Skeletal muscle cell (primary cell): ENCODE data around the gene SLFN14.
A peak's percentile ranks its signal among the peaks of the same experiment; 100 is the strongest.
"Not testable (repeated sequence)": the region's sequence is repeated elsewhere in the genome, so short reads cannot be mapped to it uniquely, and the experiment has no call there.

Experiments used
- DNase-seq: peaks from one replicate; pipeline ENCODE4 v3.0.0-alpha.2; 2010; ENCODE audit warnings: low read depth
- H3K4me3 ChIP-seq: 2 replicates; pipeline ENCODE4 v1.5.1; 2011; ENCODE audit warnings: low read depth, mild to moderate bottlenecking, control low read depth, low read length, moderate library complexity

Gene SLFN14

DNA sequence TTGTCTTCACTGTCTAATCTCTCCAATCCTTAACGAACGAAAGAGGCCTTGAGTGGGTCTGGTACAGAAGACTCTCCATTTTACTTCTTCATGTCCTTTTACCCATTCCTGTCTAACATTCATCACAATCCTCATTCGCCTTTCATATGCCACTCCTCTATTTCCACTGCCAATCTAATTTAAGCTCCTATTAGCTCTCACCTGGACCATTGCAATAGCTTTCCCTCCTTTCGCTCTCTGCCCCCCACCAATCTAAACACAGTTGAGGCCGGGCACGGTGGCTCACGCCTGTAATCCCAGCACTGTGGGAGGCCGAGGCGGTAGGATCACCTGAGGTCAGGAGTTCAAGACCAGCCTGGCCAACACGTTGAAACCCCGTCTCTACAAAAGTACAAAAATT lies 6.3 kb upstream of the SLFN14 start:
- no peak for DNase-seq
- peak overlapping the region; percentile 83 for H3K4me3 ChIP-seq

DNA sequence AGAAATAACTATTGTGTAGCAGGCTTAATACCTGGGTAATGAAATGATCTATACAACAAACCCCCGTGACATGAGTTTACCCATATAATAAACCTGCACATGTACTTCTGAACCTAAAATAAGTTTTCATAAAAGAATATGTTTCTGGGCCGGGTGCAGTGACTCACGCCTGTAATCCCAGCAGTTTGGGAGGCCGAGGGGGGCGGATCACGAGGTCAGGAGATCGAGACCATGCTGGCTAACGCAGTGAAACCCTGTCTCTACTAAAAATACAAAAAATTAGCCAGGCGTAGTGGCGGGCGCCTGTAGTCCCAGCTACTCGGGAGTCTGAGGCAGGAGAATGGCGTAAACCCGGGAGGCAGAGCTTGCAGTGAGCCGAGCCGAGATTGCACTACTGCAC lies 2.6 kb upstream of the SLFN14 start:
- DNase-seq, H3K4me3 ChIP-seq: not testable (repeated sequence)

DNA sequence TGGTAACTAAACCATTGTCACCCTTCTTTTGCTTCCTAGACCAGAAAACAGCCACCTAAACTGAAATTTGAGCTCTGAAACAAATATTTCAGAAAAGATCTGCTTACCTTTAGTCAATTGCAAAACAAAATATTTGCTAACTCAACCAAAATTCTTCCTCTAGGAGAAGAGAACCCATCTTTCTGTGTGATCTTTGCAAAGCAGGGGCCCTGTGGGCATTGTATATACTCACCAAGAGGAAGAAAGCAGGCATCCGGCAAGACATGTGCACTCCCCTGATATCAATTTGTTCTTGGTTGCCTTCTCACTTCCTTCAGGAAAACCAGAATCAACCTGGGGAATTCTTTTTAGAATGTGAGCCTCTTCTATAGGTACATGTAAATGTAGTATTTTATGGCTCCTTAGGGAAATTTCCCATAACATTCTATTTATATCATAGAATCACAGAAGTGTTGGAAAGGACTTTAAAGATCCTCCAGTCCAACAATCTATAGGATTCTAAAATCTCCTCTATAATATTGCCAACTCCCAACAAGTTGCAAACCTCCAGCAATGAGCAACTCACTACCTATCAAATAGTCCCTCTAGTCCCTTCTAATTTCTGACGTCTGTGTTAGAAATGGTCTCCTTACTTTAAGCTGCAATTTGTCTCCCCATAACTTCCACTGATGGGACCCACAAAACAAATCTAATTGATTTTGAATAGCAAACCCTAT lies 966 bp downstream of the SLFN14 start:
- DNase-seq, result no peak

DNA sequence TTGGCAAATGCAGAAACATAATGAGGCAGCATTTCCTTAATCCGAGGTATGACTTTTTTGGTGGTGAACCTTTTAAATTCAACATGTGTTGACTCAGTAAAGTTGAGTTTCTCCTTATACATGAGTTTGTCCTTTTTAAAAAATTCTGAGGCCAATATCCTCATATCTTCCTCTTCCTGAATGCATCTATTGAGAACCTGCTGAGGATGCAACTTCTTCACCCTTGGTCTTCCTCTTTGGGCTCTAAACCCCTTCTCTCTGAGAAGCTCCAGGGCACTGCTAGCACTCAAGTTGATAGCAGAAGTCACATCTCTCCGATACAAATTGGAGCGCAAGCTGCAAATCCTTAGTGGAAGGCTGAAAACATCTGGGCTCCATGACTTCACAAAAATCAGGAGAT lies 3.3 kb downstream of the SLFN14 start:
- no peak for DNase-seq
- no peak overlapping the region for H3K4me3 ChIP-seq

More for the DNA sequence above, 966 bp downstream of the SLFN14 start:
- H3K4me3 ChIP-seq, result no peak overlapping the region

DNA sequence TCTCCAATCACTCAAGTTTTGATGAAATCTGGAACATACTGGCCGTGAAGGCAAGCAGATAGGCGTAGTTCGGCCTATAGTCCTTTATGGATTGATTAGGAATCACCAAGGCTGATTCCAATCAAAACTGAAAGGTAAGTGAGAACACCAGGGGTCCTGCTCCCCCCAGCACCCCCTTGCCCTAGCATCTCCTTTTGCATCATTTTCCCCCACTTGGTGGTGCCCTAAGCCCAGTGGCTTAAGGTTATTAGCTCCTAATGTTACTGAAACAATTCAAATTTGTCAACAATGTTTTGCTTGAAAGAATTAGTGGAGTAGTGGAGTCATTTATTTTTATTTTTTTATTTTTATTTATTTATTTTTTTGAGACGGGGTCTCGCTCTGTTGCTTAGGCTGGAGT lies 4.9 kb downstream of the SLFN14 start:
- no peak overlapping the region for H3K4me3 ChIP-seq
- DNase-seq, result no peak

DNA sequence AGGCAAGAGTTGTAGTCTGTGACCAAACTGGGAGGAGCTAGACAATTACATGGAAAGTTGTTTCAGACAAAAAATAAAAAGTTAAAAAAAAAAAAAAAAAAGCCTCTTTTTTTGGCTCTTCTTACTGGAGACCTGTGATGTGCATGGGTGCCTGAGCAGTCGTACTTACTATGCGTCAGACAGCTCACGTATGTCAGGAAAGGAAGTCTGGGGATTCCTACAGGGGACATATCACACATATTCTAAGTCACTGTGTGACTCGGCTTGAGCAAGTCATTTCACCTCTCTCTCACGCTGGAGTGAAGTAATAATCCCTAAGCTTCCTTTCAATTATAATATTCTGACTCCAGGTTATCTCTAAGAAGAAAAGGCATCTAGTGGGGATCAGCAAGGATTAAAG lies 6.0 kb downstream of the SLFN14 start:
- no peak overlapping the region for H3K4me3 ChIP-seq
- DNase-seq, result no peak

DNA sequence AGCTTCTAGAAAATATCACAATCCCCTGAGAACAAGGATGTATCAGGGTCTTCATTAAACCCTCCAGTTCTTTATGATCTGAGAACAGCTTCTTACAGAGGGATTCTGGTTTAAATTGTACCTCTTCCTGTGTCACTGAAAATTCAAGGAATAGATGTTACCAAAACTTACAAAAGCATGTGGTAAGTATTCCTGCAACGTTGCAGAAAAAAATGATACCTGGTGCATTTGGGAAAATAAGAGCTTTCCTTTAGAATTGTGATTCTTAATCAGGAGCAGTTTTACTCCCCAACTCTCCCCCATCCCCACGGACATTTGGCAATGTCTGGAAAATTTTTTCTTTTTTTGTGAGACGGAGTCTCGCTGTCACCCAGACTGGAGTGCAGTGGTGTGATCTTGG lies 7.3 kb downstream of the SLFN14 start:
- DNase-seq, result no peak
- H3K4me3 ChIP-seq, result no peak overlapping the region

DNA sequence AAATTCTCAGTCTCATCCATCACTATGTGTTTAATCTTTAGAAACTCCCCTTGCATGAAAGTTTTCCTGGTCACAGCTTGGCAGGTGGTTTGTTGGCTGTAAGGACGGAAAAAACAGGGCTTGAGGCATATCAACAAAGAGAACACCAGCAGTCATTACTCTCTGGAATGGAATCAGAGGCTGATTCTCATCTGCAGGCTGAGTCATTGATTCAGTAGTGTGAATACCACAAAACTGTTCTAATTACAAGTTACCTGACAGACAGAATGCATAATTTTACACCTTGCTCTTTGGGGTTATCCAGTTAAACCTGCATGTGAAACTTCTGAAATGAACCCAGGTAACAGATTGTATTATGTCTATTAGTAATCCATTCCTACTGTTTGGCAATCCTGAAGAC lies 11.6 kb downstream of the SLFN14 start:
- no peak overlapping the region for H3K4me3 ChIP-seq
- DNase-seq, result no peak

DNA sequence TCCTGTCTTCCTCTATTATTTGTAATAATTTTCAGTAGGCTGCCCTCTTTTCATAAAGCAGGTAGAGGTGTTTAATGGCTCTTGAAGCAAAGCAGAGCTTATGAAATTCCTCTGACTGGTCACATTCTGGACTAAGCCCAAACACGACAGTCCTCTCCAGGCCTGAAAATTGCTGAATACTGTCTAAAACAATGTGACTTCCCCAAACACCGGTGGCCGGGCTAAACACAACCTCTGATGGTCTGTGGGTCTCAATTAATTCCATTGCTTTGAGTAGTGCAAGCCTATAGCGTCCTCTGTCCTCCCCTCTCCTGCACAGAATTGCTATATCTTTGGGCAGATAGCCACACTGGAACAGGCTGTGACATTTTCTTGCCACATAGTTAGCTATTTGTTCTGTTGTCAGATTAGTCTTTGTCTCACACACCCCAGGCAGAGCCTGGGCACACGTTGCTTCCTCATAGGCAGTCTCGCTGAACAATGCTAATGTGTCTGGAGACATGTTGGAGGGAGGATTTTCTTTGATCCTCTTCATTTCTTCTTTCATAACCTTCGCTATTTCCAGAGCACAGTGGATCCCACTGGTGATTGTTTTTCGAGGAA lies 12.3 kb downstream of the SLFN14 start:
- DNase-seq, result no peak
- H3K4me3 ChIP-seq, result no peak overlapping the region

DNA sequence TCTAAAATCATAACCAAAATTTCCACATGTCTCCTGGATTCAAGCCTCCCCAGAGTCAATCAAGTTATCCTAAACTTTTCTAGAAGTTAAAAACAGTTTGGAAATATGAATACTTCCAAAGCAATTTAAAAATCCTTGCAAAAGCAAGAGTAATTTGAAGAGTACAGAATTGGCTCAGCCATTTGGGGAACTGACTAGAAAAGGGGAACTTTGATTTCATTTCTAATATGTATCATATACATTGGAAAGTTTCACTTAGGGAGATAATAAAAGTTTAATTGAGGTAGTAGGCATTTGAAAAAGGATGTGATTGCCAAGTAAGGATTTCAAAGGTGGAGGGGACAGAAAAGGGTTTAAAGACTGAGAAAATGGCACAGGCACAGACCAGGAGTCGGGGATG lies 14.1 kb downstream of the SLFN14 start:
- no peak for DNase-seq
- no peak overlapping the region for H3K4me3 ChIP-seq

DNA sequence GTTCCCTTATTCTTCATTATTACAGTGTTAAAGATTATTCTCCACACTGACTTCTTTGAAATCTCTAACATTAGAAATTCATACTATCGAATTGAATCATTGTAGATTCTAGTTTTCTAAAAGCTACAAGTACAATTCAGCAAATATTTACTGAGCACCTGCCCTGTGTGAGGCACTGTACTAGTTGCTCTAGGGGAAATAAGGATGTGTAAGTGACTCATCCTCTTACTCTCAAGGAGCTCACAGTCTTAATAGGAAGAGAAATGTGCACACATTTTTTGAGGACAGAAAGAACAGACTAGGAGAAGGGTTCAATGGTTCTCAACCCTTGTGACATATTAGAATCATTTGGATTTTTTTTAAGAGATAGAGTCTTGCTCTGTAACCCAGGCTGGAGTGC lies 15.5 kb downstream of the SLFN14 start:
- DNase-seq, result no peak
- no peak overlapping the region for H3K4me3 ChIP-seq

DNA sequence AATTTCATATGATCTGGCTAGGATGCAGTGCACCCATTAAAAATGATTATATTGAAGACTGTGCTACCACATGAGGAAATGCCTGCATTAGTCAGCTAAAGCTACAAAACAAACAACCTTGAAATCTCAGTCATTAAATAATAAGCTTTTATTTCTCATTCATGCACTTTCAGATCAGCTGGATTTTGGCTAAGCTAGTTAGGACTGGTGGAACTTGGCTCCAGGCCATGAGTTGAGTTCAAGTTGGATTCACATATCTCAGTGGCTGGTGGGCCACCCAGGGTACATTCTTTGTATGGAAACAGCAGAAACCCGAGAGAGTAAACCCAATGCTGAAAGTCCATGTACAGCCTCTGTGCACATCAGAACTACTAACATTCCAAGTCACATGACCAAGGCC lies 16.8 kb downstream of the SLFN14 start:
- no peak overlapping the region for H3K4me3 ChIP-seq
- no peak for DNase-seq

DNA sequence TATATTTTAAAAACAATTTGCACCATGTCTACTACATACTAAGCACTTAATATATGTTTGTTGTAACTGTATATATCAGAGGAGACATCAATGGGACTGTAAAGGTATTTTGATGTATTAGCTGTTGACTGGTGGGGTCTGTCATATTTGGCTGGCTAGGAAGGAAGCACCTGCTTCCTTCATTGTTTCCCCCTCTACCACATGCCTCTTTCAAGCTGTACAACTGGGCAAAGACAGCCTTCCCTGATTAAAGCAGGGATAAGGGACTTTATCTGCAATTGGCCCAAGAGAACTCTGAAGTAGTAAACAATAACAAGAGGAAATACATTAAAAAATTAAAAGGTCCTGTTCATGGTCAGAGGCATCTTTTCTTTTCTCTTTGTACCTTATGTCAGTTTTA lies 17.6 kb downstream of the SLFN14 start:
- no peak overlapping the region for H3K4me3 ChIP-seq
- no peak for DNase-seq

DNA sequence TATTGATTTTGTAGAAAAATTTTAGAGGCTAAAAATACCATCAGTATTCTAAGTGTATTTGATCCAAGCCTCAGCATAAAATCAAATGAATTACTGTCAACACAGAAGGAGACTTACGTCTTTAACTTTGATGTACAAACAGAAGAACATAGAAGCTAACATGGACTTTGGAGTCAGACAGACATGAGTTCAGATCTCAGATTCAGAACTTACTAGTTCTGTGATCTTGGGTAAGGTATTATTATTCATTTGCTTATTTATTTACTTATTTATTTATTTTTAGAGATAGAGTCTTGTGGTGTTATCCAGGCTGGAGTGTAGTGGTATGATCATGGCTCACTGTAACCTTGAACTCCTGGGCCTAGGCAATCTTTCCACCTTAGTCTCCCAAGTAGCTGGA lies 19.2 kb downstream of the SLFN14 start:
- H3K4me3 ChIP-seq, result no peak overlapping the region
- no peak for DNase-seq

DNA sequence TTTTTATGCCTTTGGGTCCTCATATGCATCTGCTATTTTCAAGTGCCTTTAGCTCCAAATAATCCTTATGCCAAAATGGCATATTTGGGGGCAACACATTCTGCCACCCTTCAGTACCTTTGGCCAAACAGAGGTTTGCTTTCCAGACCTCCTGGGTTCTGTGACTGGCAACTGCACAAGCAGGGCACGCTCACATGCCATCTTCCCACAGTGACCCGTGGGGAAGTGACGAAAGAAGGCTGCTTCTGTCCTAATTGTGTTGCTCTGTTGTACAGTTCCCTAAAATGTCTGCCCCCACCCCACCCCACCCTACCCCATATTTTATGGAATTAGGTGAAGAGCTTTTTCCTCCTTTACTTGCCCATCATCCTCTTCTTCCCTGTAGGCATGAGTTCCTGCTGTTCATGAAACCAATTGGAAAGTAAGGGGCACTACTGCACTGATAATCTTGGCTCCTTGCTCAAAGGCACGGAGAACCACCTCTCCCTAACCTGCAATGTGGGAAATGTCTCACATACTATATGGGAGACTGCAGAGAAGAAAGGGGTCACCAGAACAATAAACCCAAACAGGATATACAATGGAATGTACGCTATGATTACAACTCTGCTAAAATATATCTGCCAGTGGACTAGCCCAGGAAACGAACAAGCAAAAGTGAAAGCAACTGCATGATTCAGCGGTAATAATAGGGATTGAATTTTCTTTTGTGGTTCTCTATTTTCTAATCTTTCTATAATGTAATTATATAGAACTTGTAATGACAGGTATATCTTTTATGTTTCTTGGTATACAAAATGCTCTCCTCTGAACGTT lies 19.8 kb downstream of the SLFN14 start:
- peak; percentile 18 for DNase-seq
- H3K4me3 ChIP-seq, result no peak overlapping the region

DNA sequence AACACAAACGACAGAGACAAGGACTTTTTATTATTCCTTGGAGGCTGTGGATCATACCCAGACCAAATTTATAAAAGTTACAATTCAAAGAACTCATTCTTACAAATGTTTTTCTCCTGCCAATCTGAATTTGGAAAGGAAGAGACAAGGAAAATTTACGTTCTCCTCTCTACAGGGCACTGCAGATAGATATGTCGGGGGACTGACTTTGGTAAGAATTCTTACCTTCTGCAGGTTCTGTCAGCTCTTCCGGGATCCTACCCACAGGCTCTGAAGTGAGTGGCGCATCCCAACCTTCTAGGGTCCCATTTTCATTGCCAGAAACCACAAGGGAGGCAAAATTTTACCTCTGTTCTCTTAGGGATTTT lies 21.0 kb downstream of the SLFN14 start:
- H3K4me3 ChIP-seq, result no peak overlapping the region

DNA sequence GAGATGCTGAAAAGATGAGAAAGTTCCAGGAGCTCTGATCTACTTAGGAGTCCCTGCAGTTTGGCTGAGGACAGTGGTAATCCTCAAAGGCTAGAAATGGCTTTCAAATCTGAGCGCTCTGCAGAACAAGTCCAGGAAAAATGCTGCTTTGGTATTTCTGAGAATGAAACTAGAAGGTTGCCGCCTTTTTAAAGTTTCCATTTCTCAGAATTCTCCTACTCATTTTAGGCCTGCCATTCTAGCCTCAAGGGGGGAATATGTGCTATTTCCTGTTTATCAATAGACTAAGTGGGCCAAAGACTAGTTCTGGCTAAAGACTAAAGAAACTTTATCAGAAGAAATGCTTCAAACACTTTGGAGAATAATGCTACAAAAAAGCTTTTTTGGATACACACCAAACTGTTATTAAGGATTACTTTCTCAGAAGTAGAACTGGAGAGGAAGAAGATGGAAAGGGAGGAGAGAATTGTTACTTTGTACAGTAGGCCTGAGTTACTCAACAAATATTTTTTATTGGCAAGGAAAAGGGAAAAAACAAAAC lies 22.9 kb downstream of the SLFN14 start, which contains the start of gene SLFN12L:
Gene SLFN12L, minus strand, starts transcription at position 78 of the 541 bp plus-strand sequence. CDS start 15,314 bp downstream, outside the sequence.
- no peak for DNase-seq
- H3K4me3 ChIP-seq, result no peak within 1 kb of the TSS

More for the DNA sequence above, 21.0 kb downstream of the SLFN14 start:
- DNase-seq, result no peak

DNA sequence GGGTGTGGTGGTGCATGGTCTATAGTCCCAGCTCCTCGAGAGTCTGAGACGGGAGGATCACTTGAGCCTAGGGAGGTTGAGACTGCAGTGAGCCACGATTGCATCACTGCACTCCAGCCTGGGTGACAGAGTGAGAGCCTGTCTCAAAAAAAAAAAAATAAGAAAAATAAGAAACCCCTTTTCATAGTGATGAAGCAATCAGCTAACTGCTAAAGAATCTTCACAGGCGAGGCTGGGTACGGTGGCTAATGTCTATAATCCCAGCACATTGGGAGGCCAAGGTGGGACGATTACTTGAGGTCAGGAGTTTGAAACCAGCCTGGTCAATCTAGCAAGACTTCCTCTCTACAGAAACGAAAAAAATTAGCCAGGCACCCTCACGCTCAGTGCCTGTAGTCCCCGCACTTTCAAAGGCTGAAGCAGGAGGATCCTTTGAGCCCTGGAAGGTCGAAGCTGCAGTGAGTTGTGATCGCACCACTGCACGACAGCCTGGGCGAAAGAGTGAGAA lies 23.9 kb downstream of the SLFN14 start:
- DNase-seq, result no peak
- H3K4me3 ChIP-seq, result no peak overlapping the region

DNA sequence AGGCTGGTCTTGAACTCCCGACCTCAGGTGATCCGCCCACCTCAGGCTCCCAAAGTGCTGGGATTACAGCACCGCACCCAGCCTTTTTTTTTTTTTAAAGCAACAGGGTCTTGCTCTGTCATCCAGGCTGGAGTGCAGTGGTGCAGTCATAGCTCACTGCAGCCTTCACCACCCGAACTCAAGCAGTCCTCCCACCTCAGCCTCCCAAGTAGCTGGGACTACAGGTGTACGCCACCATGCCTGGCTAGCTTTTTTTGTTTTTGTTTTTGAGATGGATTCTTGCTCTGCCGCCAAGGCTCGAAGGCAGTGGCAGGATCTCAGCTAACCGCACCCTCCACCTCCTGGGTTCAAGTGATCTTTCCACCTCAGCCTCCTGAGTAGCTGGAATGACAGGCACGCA lies 25.2 kb downstream of the SLFN14 start:
- not testable (repeated sequence) for DNase-seq, H3K4me3 ChIP-seq

DNA sequence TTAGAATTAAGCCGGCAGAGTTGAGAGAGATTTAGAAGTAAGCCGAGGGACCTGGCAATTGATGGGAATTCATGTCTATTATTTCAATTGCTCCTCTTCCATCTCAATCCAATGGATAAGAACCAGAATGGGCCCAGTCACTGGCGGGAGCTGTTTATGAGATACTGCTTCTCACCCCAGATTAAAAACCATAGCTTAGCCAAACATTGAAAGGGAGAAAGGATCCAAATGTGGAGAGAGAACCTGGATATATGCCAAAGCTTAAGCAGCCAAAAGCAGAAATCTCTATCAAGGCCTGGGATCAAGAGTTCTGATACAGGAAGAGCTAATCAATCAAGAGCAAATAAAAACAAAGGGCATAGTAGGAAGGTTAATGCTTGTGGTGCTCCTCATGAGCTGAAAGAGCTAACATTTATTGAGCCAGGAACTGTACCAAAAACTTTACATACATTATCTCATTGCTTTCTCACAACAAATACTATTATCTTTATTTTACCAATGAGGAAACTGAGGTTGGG lies 26.0 kb downstream of the SLFN14 start:
- no peak overlapping the region for H3K4me3 ChIP-seq

More for the DNA sequence above, 26.0 kb downstream of the SLFN14 start:
- no peak for DNase-seq
